HG03439 (cell line): ENCODE results near the gene KLHL20.
"Not testable (repeated sequence)": the region's sequence is repeated elsewhere in the genome, so short reads cannot be mapped to it uniquely, and the experiment has no call there.

ENCODE experiments used
- ATAC-seq: cut with Tn5 transposase; IDR thresholded peaks from one replicate; pipeline ENCODE4 v1.9.1; 2021; ENCODE audit warnings: mild to moderate bottlenecking, moderate library complexity; ENCODE audit not compliant: unreplicated experiment

KLHL20 gene

GRCh38 chr1:173744651-173745050 lies 29.9 kb downstream of the KLHL20 start:
- no peak for ATAC-seq

- ATAC-seq, result no peak
Observed at GRCh38 chr1:173749137-173749536, 34.4 kb downstream of the KLHL20 start.

GRCh38 chr1:173753830-173754229 lies 39.0 kb downstream of the KLHL20 start:
- no peak for ATAC-seq

GRCh38 chr1:173757666-173758065 lies 42.9 kb downstream of the KLHL20 start:
- ATAC-seq, result no peak

GRCh38 chr1:173758110-173758509 lies 43.3 kb downstream of the KLHL20 start:
- no peak for ATAC-seq

GRCh38 chr1:173758980-173759379 lies 44.2 kb downstream of the KLHL20 start:
- ATAC-seq, result no peak

GRCh38 chr1:173764331-173764730 lies 49.5 kb downstream of the KLHL20 start:
- not testable (repeated sequence) for ATAC-seq

- no peak for ATAC-seq
Observed at GRCh38 chr1:173768206-173768605, 53.4 kb downstream of the KLHL20 start.

GRCh38 chr1:173768827-173769226 lies 54.0 kb downstream of the KLHL20 start:
- ATAC-seq, result no peak

GRCh38 chr1:173770330-173770729 lies 55.5 kb downstream of the KLHL20 start:
- ATAC-seq, result not testable (repeated sequence)

DNA sequence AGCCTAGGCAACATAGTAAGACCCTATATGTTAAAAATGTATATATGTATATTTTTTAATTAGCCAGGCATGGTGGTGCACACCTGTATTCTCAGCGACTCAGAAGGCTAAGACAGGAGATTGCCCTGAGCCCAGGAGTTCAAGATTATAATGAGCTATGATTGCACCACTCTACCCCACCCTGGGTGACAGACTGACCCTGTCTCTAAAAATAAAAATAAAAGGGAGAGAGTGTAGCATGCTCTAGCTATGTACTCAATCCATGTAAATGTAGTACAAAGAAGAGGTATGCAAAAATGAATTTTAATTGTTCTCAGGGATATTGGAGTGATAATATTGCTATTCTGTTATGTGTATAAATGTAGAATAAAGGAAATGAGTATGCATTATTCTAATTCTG lies 56.8 kb downstream of the KLHL20 start:
- no peak for ATAC-seq

GRCh38 chr1:173775578-173776226 lies 60.9 kb downstream of the KLHL20 start:
- ATAC-seq, result no peak

DNA sequence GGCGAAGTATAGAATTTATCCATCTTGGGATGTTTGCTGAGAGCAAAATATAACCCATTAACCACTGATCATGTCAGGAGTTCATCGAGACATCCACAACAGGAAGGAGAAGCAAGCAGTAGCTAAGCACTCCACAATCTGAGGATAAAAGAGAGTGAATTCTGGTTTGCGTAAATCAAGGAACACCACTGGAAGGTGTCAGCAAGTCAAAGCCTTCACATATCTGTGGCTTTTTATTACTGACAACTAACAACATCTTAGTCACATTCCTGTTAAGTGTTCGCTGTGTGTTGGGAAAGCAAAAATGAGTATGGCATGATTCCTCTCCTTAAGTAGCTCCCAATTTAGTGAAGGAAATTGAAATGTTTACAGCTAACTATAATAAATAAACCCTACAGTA lies 65.2 kb downstream of the KLHL20 start:
- no peak for ATAC-seq

DNA sequence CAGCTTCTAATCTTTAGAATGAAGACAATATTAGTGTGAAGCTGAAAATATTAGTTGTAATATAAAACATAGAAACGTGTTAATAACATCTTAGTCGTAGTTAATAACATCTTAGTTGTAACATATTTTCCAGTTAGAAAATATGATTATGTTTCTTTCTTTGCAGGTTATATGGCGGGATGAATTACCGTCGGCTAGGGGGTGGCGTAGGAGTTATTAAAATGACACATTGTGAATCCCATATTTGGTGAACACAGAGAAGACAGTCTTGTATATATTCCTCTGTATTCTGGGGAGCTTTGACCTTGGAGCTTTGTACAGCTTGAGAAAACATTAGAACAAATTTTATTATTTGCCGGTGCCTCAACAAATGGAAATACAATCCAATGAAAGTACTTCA lies 70.2 kb downstream of the KLHL20 start:
- no peak for ATAC-seq

DNA sequence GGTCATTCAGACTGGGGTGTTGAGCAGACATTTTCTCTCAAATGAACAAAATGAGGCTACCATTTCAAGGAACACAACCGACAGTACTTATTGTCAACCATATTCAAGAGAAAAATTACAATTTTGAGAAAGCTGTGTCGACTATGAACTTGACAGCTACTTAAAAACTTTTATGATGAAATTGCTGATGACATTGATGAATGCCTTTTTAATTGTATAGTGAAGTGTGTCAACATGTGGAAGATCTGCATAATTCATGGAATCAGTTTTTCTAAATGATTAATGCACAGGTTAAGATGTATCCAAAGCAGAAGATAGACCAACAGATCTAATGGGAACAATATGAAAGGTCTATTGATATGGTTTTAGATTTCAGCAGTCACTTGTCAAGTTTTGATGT lies 75.1 kb downstream of the KLHL20 start:
- ATAC-seq, result no peak

GRCh38 chr1:173798078-173798477 lies 83.3 kb downstream of the KLHL20 start:
- ATAC-seq, result no peak

- ATAC-seq, result not testable (repeated sequence)
Observed at GRCh38 chr1:173799995-173800394, 85.2 kb downstream of the KLHL20 start.

- no peak for ATAC-seq
Observed at GRCh38 chr1:173802961-173803360, 88.2 kb downstream of the KLHL20 start.

DNA sequence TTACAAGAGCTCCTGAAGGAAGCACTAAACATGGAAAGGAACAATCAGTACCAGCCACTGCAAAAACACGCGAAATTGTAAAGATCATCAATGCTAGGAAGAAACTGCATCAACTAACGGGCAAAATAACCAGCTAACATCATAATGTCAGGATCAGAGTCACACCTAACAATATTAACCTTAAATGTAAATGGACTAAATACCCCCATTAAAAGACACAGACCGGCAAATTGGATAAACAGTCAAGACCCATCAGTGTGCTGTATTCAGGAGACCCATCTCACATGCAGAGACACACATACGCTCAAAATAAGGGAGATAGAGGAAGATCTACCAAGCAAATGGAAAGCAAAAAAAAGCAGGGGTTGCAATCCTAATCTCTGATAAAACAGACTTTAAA lies 98.9 kb downstream of the KLHL20 start:
- not testable (repeated sequence) for ATAC-seq

DNA sequence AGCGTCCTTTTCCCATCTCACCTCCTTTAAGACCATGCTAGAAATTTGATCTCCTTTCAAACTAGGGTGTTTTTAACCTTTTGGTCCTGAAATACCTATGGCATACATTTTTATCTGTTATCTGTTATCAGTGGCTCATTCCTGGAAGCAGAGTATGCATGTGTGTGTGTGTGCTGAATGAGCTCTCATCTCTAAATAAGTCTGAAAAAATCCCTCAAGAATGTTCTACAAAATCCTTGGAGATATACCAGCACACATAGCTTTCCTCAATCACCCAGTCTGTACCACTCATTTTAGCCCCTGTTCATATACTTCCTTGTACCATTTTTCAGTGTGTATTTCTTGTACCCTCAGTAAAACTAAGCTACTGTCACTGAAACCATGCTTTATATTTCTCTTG lies 103.7 kb downstream of the KLHL20 start:
- ATAC-seq, result no peak

DNA sequence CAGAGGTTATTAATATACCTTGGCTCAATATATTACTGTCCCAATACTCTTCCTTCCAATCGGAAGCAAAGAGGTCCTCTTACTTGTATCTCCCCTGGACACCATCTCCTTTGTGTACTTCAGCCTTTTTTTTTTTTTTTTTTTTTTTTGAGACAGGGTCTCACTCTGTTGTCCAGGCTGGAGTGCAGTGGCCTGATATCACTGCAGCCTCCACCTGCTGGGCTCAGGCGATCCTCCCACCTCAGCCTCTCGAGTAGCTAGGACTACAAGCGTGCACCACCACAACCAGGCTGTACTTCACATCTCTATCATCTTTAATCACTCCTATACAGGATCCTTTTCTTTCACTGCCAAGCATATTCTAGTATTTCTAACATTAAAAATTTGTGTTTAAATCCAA lies 106.9 kb downstream of the KLHL20 start:
- ATAC-seq, result no peak

DNA sequence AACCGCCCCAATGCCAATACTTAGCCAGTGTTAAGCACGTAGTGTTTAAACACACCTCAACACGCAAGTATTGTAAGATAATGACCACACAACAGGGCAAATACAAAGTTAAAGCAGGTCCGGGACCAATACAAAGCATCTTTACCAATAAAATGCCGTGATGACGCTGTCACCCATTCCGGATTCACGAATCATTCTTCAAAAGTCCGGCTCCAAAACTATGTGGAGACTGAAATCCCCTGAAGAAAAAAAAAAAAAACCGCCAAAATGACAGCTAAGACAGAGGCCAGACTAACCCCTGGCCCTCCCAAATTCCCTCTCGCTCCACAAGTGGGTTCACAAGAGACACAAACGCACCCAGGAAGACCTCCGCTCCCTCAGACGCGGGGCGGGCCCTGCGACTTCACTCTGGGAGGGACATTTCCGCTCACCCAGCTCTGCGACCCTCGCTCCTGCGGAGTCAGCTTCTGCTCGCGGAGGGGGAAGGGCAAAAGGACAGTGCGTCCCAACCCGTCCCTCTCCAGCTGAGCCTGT lies 109.1 kb downstream of the KLHL20 start:
- peak; percentile 45 for ATAC-seq
